AG04449 (cell line): ENCODE measurements around the gene IFITM10.

ENCODE experiments used
- CTCF ChIA-PET: fragments of 350-600 bp; formaldehyde crosslinking; extraction: SDS; loops from one replicate; lab custom pipeline; 2021; ENCODE audit warnings: antibody characterized with exemption; lab: Yijun Ruan, JAX
- POLR2A ChIA-PET: fragments of 400-600, 350-600 bp; formaldehyde crosslinking; extraction: SDS; loops from one replicate; lab custom pipeline; 2020; ENCODE audit warnings: antibody characterized with exemption, inconsistent platforms; lab: Yijun Ruan, JAX
- DNase-seq: peaks from one replicate; pipeline ENCODE4 v3.0.0-alpha.2; 2010; ENCODE audit warnings: low read depth, low spot score
- H3K4me3 ChIP-seq: 2 replicates; pipeline ENCODE4 v1.5.1; 2011; ENCODE audit warnings: low read depth, mild to moderate bottlenecking, control low read depth, low read length
- CTCF ChIP-seq: IDR thresholded peaks from one replicate; pipeline ENCODE4 v1.5.1; 2011; ENCODE audit warnings: mild to moderate bottlenecking, moderate library complexity, low read length, control low read depth, inconsistent platforms; ENCODE audit not compliant: insufficient read depth; ENCODE audit errors: missing control alignments

Gene IFITM10

GRCh38 chr11:1750481-1750839, at the start of gene IFITM10:
IFITM10 (minus strand) TSS chr11:1750595; CDS start chr11:1750442, 153 bp downstream.
- peak within 1 kb of the TSS; percentile 20; the same call in 1 of the 2 replicates for H3K4me3 ChIP-seq
- POLR2A ChIA-PET = interaction anchor here (1.0 to 1.3 kb wide), 2 partner anchors 12 to 32 kb away, joined by 3 to 4 read pairs; no protein-coding TSS in a partner anchor
- TF ChIP-seq CTCF = no peak
- CTCF ChIA-PET = interaction anchor here (1.2 to 1.6 kb wide), 4 partner anchors 9 to 402 kb away, joined by 3 to 7 read pairs (median 5); no protein-coding TSS in a partner anchor
- no peak for DNase-seq

- no peak overlapping the region for H3K4me3 ChIP-seq
- POLR2A ChIA-PET = no interaction called here
- DNase-seq = no peak
- TF ChIP-seq CTCF = no peak
- CTCF ChIA-PET = interaction anchor here (1.5 to 3.3 kb wide), 2 partner anchors 37 to 104 kb away, joined by 3 to 11 read pairs; no protein-coding TSS in a partner anchor
These were observed 47.2 kb upstream of the IFITM10 start for GRCh38 chr11:1797391-1798125.

- DNase-seq = no peak
- no peak overlapping the region for H3K4me3 ChIP-seq
- ChIA-PET CTCF (interaction anchor here (0.8 to 3.3 kb wide), 5 partner anchors 11 to 104 kb away, joined by 3 to 11 read pairs (median 3); no protein-coding TSS in a partner anchor), POLR2A (no interaction called here)
- no peak for TF ChIP-seq CTCF
These were observed 46.1 kb upstream of the IFITM10 start for GRCh38 chr11:1796413-1797011.

- ChIA-PET CTCF (interaction anchor here (1.0 kb wide), 1 partner anchor 99 kb away, joined by 4 read pairs; no protein-coding TSS in a partner anchor), POLR2A (interaction anchor here (0.7 kb wide), 1 partner anchor 209 kb away, joined by 8 read pairs; no protein-coding TSS in a partner anchor)
- TF ChIP-seq CTCF = no peak
These were observed 42.7 kb upstream of the IFITM10 start for GRCh38 chr11:1793081-1793480.

GRCh38 chr11:1792461-1792860, 42.1 kb upstream of the IFITM10 start:
- no peak overlapping the region for H3K4me3 ChIP-seq
- no peak for DNase-seq
- POLR2A ChIA-PET = no interaction called here
- CTCF ChIA-PET = interaction anchor here (1.6 kb wide), 1 partner anchor 99 kb away, joined by 9 read pairs; no protein-coding TSS in a partner anchor
- no peak for TF ChIP-seq CTCF

More at GRCh38 chr11:1793081-1793480, 42.7 kb upstream of the IFITM10 start:
- no peak for DNase-seq
- H3K4me3 ChIP-seq = no peak overlapping the region

GRCh38 chr11:1791912-1792311, 41.5 kb upstream of the IFITM10 start:
- no peak overlapping the region for H3K4me3 ChIP-seq
- CTCF ChIA-PET = interaction anchor here (1.6 kb wide), 1 partner anchor 98 kb away, joined by 9 read pairs; no protein-coding TSS in a partner anchor
- POLR2A ChIA-PET = no interaction called here
- no peak for DNase-seq
- no peak for TF ChIP-seq CTCF
